ENCODE results near the gene MAN1A1.
"Not testable (repeated sequence)": the region's sequence is repeated elsewhere in the genome, so short reads cannot be mapped to it uniquely, and the experiment has no call there.

MAN1A1 gene

GRCh38 chr6:119349361-119350201, at the start of gene MAN1A1:
Gene MAN1A1, minus strand, starts transcription at chr6:119349761. Its CDS starts 696 bp downstream, at chr6:119349065.
- TF ChIP-seq POLR2A (IDR thresholded peaks at IDR 0.05; ENCODE audit: low read length) (peak; percentile 92), GATA1 (IDR thresholded peaks at IDR 0.05; ENCODE audit: low read depth, low read length) (no peak)
- DNase-seq: peak; percentile 92 to 96

DNA sequence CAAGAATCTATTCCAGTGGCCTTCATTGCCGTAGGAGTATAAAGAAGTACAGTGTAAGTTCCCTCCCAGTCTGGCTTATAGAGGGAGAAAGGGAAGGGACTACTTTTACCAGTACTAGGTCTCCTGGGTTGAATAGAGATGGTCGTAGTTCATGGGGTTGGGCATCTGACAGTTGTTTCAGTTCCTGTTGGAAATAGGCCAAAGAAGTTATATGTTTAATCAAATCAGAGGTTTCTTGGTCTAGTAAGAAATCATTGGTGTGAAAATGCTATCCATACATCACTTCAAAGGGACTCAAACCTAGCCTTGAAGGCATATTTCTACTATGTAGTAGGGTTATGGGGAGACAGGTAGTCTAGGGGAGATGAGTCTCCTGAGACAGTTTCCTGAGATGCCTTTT, 45.6 kb upstream of the MAN1A1 start:
- no peak for TF ChIP-seq GATA1 (IDR thresholded peaks at IDR 0.05; ENCODE audit: low read depth, low read length)
- TF ChIP-seq POLR2A (IDR thresholded peaks at IDR 0.05; ENCODE audit: low read length): no peak
- no peak for DNase-seq

DNA sequence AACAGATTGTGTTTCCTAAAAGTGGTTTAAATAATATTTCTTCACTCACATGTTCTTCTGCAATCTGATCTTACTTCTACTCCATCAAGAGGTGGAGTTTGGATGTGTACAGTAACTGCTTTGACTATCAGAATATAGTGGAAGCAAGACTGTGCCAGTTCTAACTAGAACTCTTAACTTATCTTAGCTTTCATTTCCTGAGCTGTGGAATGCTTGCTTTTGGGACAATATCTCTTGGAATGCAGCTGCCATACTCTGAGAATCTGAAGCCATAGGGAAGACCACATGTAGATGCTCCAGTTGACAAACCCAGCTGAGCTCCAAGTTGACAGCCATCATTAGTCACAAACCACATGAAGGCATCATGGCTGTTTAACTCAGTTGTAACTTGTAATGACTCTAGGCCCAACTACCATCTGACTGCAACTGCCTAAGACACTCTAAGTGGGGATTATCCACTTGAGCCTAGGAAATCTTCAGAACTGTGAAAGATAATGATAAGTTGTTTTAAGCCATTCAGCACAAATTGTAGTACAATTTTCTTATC, 40.8 kb upstream of the MAN1A1 start:
- no peak for DNase-seq
- no peak for TF ChIP-seq POLR2A (IDR thresholded peaks at IDR 0.05; ENCODE audit: low read length)
- TF ChIP-seq GATA1 (IDR thresholded peaks at IDR 0.05; ENCODE audit: low read depth, low read length): no peak

GRCh38 chr6:119385994-119386393, 36.4 kb upstream of the MAN1A1 start:
- no peak for TF ChIP-seq POLR2A (IDR thresholded peaks at IDR 0.05; ENCODE audit: low read length)
- no peak for TF ChIP-seq GATA1 (IDR thresholded peaks at IDR 0.05; ENCODE audit: low read depth, low read length)

DNA sequence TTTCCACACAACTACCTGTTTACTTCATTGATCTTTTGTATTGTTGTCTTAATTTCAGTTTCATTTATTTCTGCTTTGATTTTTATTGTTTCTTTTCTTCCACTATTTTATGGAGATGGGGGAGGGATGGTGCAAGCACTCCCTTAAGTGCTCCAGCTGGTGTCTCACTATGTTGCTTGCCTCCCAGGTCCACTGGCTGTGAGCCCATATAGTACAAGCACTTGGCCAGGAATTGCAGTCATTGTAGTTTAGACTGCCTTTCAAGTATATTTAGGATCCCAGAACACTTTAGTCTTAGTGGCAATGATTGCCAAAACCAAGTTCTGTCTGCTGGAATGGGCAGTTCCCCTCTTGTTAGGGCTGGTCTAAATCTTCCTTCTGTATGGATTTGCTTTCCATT, 34.9 kb upstream of the MAN1A1 start:
- no peak for TF ChIP-seq GATA1 (IDR thresholded peaks at IDR 0.05; ENCODE audit: low read depth, low read length)
- TF ChIP-seq POLR2A (IDR thresholded peaks at IDR 0.05; ENCODE audit: low read length): no peak
- no peak for DNase-seq

More at GRCh38 chr6:119385994-119386393, 36.4 kb upstream of the MAN1A1 start:
- no peak for DNase-seq

DNA sequence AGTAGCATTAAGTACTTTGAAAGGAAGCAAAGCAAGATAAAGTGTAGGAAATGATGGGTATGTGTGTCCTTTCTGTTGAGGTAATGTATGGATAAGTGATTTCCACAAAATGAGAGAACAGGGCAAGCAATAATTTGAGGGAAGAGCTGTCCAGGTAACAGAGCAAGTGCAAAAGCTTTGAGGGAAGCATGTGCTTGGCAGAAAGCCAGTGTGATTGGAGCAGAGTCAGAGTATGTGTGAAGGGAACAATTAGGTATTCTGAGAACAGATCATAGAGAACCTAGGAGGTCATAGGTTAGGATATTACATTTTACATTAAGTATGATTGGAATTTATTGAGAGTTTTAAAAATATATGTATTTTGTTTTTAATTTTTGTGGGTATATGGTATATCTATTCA, 30.2 kb upstream of the MAN1A1 start:
- DNase-seq: peak in 1 of 2 experiments; percentile 9
- no peak for TF ChIP-seq GATA1 (IDR thresholded peaks at IDR 0.05; ENCODE audit: low read depth, low read length)
- TF ChIP-seq POLR2A (IDR thresholded peaks at IDR 0.05; ENCODE audit: low read length): no peak

GRCh38 chr6:119377043-119377442, 27.5 kb upstream of the MAN1A1 start:
- not testable (repeated sequence) for DNase-seq

DNA sequence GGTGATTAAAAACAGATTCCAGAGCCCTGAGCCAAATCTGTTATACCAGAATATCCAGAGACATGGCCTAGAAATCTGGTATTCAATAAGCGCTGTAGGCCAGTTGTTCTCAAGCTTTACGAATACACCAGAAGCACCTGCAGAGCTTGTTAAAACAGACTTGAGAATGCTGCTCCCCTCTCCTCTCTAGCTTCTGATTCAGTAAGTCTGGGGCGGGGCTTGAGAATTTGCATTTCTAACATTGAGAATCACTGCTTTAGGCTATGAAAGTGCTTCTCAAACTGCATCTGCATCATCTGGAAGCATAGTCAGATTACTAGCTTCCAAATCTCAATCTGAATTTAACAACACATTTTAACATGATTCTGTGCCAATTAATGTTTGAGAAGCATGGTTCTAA, 20.5 kb upstream of the MAN1A1 start:
- TF ChIP-seq POLR2A (IDR thresholded peaks at IDR 0.05; ENCODE audit: low read length) (no peak), GATA1 (IDR thresholded peaks at IDR 0.05; ENCODE audit: low read depth, low read length) (no peak)
- DNase-seq: no peak

GRCh38 chr6:119368921-119369320, 19.4 kb upstream of the MAN1A1 start:
- no peak for TF ChIP-seq GATA1 (IDR thresholded peaks at IDR 0.05; ENCODE audit: low read depth, low read length)
- TF ChIP-seq POLR2A (IDR thresholded peaks at IDR 0.05; ENCODE audit: low read length): no peak

DNA sequence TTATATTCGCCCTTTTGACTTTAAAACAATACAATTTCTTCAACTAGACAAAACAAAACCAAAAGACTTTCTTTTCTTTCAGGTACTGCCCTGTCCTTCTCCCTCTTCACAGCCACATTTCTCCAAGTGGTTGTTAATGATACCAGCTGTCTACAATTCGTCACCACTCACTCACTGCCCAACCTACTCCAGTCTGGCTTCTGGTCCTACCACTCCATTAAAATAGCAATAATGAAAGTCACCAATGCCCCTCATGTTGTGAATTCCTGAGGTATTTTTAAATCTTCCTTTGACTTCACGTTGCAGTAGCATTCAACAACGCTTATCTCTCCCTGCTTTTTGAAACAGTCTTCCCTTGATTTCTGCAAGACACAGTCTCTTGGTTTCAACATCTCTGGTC, 11.6 kb upstream of the MAN1A1 start:
- no peak for DNase-seq
- no peak for TF ChIP-seq POLR2A (IDR thresholded peaks at IDR 0.05; ENCODE audit: low read length)
- no peak for TF ChIP-seq GATA1 (IDR thresholded peaks at IDR 0.05; ENCODE audit: low read depth, low read length)

More at GRCh38 chr6:119368921-119369320, 19.4 kb upstream of the MAN1A1 start:
- peak; percentile 8 to 17 for DNase-seq

- DNase-seq: no peak
- TF ChIP-seq GATA1 (IDR thresholded peaks at IDR 0.05; ENCODE audit: low read depth, low read length): no peak
- TF ChIP-seq POLR2A (IDR thresholded peaks at IDR 0.05; ENCODE audit: low read length): no peak
These were observed 10.8 kb upstream of the MAN1A1 start for GRCh38 chr6:119360262-119360915.

DNA sequence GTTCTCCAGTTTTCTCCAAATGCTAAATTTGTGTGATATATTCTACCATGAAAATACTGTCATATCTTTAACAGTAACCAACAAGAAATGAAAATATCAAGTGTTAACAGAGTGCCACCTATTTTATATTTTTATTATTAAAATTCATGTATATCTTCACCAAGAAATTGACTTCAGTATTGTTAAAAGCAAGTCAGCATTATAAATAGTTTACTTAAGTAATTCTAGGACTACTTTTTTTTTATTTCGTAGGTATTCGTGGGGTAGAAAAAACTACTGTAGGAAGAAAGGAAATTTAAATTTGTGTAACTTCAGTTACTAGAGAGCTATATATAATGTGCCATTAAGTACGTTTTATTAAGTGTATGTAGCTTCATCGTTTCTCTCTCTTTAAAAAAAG, 6.3 kb upstream of the MAN1A1 start:
- no peak for DNase-seq
- no peak for TF ChIP-seq GATA1 (IDR thresholded peaks at IDR 0.05; ENCODE audit: low read depth, low read length)
- TF ChIP-seq POLR2A (IDR thresholded peaks at IDR 0.05; ENCODE audit: low read length): no peak

DNA sequence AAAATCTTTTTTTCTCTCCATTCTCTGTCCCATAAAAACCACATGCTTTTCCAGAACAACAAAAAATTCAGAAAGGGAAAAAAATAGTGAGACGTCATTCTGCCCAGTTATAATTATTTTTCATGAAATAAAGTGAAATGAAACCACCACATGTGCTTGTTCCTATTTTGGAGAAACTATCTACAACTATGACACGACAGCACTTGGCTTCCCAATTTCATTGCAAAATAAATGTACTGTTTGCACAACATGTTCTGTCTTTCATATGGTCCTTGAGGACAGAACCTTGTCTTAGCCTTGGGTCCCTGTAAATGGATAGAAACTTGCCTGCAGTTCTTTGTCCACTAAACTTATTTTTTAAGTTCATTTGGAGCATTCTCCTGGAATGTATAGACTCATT, 5.6 kb upstream of the MAN1A1 start:
- TF ChIP-seq POLR2A (IDR thresholded peaks at IDR 0.05; ENCODE audit: low read length): no peak
- TF ChIP-seq GATA1 (IDR thresholded peaks at IDR 0.05; ENCODE audit: low read depth, low read length): no peak

DNA sequence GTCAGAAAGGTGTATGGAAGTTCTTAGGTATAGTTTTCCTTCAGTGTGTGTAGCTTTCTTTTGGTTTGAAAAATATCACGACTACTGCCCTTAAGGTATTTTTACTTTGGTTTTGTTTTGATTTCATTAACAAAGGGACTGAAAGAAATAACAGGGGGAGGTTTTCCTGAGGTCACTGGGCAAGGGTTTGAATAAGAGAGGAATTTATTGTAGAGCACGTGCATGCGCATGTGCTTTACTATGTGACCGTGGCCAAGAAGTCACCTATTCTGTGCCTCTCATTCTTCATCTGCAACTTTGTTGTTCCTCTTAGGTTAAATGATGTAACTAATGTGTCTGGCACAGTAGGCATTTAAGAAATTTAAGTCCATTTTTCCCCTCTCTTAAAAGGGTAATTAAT, 4.1 kb upstream of the MAN1A1 start:
- TF ChIP-seq POLR2A (IDR thresholded peaks at IDR 0.05; ENCODE audit: low read length): no peak
- TF ChIP-seq GATA1 (IDR thresholded peaks at IDR 0.05; ENCODE audit: low read depth, low read length): no peak
- DNase-seq: no peak

More for the DNA sequence above, 5.6 kb upstream of the MAN1A1 start:
- no peak for DNase-seq

All from erythroblast (primary cell).